Transverse colon (tissue), 4 donors: ENCODE results near the gene NDUFV1. TPM values are rescaled to one million over a fixed set of nuclear protein-coding genes. Genes with fewer than 3 reads are reported as not detected.
"Not testable (repeated sequence)": the region's sequence is repeated elsewhere in the genome, so short reads cannot be mapped to it uniquely, and the experiment has no call there.

ENCODE experiments used
- DNase-seq: peaks from one replicate; pipeline ENCODE4 v3.0.0-alpha.2; 2019
- H3K27ac ChIP-seq, 4 donors: fragments of 200-600 bp; sonication (generic); 2 replicates each; pipeline ENCODE4 v1.5.1; 2016 to 2018; ENCODE audit warnings: inconsistent platforms in 4 of 4
- H3K27me3 ChIP-seq: fragments of 200-600 bp; sonication (generic); 2 replicates; pipeline ENCODE4 v1.5.1; 2017; ENCODE audit warnings: inconsistent platforms
- H3K36me3 ChIP-seq, 4 donors: fragments of 200-600 bp; sonication (generic); 2 replicates each; pipeline ENCODE4 v1.5.1; 2017 to 2019; ENCODE audit warnings: inconsistent platforms in 4 of 4
- H3K4me1 ChIP-seq, 4 donors: fragments of 200-600 bp; sonication (generic); 2 replicates each; pipeline ENCODE4 v1.5.1; 2017 to 2020; ENCODE audit warnings: inconsistent platforms in 4 of 4
- H3K4me3 ChIP-seq, 4 donors: fragments of 200-600 bp; sonication (generic); 1 replicate in 1 of 4; 2 replicates in 3 of 4; pipeline versions ENCODE4 v1.5.1 to v1.6.1; 2017 to 2019; ENCODE audit warnings: inconsistent platforms in 4 of 4
- H3K9me3 ChIP-seq, 2 donors: fragments of 200-600 bp; sonication (generic); 2 replicates each; pipeline ENCODE4 v1.5.1; 2017 to 2019; ENCODE audit warnings: inconsistent platforms in 2 of 2
- CTCF ChIP-seq, 5 experiments: fragments of 200-600 bp in 3 of 5; fragments of 450-650 bp in 2 of 5; sonication (generic) in 3 of 5; IDR thresholded peaks; 1 replicate in 2 of 5; 2 replicates in 3 of 5; pipeline ENCODE4 v1.5.1; 2016 to 2017; ENCODE audit warnings: antibody characterized with exemption in 5 of 5, inconsistent platforms in 3 of 5, mild to moderate bottlenecking in 2 of 5, moderate library complexity in 1 of 5
- EP300 ChIP-seq: sonication (generic); formaldehyde crosslinking; IDR thresholded peaks from one replicate; pipeline ENCODE4 v1.6.1; 2017; ENCODE audit warnings: antibody characterized with exemption, low read depth
- POLR2A ChIP-seq: fragments of 450-650 bp; IDR thresholded peaks from one replicate; pipeline ENCODE4 v1.6.1; 2016; ENCODE audit warnings: antibody characterized with exemption, mild to moderate bottlenecking, moderate library complexity
- POLR2AphosphoS5 ChIP-seq, 3 donors: sonication (generic); formaldehyde crosslinking; IDR thresholded peaks; one replicate each; pipeline ENCODE4 v1.6.1; 2016; ENCODE audit warnings: antibody characterized with exemption in 3 of 3
- WGBS, 2 donors: methylation state at CpG; one replicate each; pipeline ENCODE4 v1.1.5; 2018; ENCODE audit warnings: low coverage in 1 of 2; 5-methylcytosine and 5-hydroxymethylcytosine counted together
- in situ Hi-C, 4 donors: fragments of 200-750 bp; cut with MboI; loops; one replicate each; pipeline versions ENCODE4 v1.15.0 to v1.15.1; 2017; ENCODE audit warnings: low sequenced_read_pairs in 3 of 4, low pct_ligation_motif_present in 1 of 4, low pct_unique_long_range_greater_than_20kb in 1 of 4
- intact Hi-C: fragments of 100-400 bp; cut with DNase I; formaldehyde crosslinking; loops from one replicate; pipeline ENCODE4 v1.15.1; 2023; ENCODE audit warnings: low total_unique reads
- total RNA-seq, 4 donors: library from RNA; depleted of rRNA; stranded (reverse); fragments of >200 nt; gene quantifications; one replicate each; pipeline ENCODE4 v1.1.0, GENCODE V29; 2016

NDUFV1 gene
- total RNA-seq, 4 donors from 2014 or later: 421 to 762 (median 554) TPM

DNA sequence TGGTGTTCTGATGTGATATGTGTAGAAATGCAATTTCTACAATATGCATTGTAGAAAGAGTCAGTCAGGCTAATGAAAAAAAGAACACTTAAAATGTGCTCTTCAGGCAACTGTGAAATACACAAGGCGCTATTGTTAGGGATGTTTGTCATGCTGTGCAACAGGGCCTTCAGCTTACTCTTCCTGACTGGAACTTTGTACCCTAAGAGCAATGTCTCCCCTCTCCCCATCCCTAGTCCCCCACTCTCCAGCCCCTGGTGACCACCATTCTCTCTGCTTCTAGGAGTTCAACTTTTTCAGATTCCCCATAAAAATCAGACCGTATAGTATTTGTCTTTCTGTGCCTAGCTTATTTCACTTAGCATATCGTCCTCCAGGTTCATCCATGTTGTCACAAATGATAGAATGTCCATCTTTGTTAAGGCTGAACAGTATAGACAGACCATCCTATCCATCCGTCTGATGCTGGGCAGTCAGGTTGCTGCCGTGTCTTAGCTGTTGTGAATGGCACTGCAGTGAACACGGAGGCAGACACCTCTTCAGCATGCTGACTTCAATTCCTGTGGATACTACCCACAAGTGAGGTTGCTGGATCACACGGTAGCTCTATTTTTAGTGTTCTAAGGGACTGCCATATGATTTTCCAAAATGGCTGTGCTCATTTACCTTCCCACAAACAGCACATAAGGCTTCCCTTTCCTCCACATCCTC, 10.7 kb downstream of the NDUFV1 start:
- no peaks in the 10 kb centered on the region for H3K36me3 ChIP-seq
- in situ Hi-C loops (no loop called here), intact Hi-C loops (no loop called here)
- WGBS, 2 donors: 77 to 79% methylated on average over 4 to 7 of the region's 7 CpGs
- H3K27ac ChIP-seq: no peak overlapping the region
- TF ChIP-seq CTCF (IDR thresholded peaks at IDR 0.05) (no peak), POLR2A (no peak), EP300 (no peak), POLR2AphosphoS5 (IDR thresholded peaks at IDR 0.05) (no peak)
- H3K9me3 ChIP-seq: no peaks in the 10 kb centered on the region
- H3K4me1 ChIP-seq: peaks cover 6 to 13% (median 12%) of the 10 kb centered on the region in 4 donors
- H3K4me3 ChIP-seq: no peak overlapping the region
- H3K27me3 ChIP-seq: peaks cover 15% of the 10 kb centered on the region
- no peak for DNase-seq

DNA sequence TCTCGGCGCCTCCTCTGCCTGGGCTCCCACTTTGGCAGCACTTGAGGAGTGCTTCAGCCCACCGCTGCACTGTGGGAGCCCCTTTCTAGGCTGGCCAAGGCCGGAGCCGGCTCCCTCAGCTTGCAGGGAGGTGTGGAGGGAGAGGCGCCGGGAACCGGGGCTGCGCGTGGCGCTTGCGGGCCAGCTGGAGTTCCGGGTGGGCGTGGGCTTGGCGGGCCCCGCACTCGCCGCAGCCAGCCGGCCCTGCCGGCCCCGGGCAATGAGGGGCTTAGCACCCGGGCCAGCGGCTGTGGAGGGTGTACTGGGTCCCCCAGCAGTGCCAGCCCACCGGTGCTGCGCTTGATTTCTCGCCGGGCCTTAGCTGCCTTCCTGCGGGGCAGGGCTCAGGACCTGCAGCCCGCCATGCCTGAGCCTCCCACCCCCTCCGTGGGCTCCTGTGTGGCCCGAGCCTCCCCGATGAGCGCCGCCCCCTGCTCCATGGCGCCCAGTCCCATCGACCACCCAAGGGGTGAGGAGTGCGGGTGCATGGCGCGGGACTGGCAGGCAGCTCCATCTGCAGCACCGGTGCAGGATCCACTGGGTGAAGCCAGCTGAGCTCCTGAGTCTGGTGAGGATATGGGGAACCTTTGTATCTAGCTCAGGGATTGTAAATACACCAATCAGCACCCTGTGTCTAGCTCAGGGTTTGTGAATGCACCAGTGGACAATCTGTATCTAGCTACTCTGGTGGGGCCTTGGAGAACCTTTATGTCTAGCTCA, 12.3 kb downstream of the NDUFV1 start:
- in situ Hi-C loops, intact Hi-C loops, H3K4me1 ChIP-seq, DNase-seq, H3K27ac ChIP-seq, H3K9me3 ChIP-seq, H3K36me3 ChIP-seq, H3K4me3 ChIP-seq: not testable (repeated sequence)
- 98% methylated on average over 22 of the region's 40 CpGs; no CpG with 5 or more reads in 1 of the 2 donors for WGBS, 2 donors
- H3K27me3 ChIP-seq: peaks cover 15% of the 10 kb centered on the region

GRCh38 chr11:67619683-67620618, 13.2 kb downstream of the NDUFV1 start:
- in situ Hi-C loops, H3K27ac ChIP-seq, intact Hi-C loops, H3K36me3 ChIP-seq, H3K4me3 ChIP-seq, DNase-seq, H3K9me3 ChIP-seq, H3K4me1 ChIP-seq: not testable (repeated sequence)
- H3K27me3 ChIP-seq: peaks cover 13% of the 10 kb centered on the region
- WGBS, 2 donors: 87 to 91% methylated on average over 14 to 33 of the region's 33 CpGs

DNA sequence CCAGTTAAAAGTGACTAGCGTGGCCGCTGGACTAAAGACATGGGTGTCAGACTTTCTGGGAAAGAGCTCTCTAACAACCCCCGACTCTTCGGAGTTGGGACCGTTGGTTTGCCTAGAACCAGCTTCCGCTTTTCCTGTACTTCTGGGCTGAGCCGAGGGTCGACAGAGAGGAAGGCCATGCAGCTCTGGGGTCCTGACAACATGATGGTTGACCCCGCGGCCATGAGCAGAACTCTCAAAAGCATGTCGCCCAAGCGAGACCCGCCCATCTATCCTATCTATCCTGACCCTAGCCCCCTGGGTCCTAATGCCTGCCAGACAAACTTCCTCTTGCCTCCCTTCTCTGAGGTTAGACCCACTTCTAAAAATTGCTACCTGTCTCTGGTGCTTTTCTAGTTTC, 13.9 kb downstream of the NDUFV1 start:
- H3K27me3 ChIP-seq, H3K36me3 ChIP-seq, H3K27ac ChIP-seq, intact Hi-C loops, in situ Hi-C loops, H3K9me3 ChIP-seq, DNase-seq, H3K4me3 ChIP-seq, H3K4me1 ChIP-seq: not testable (repeated sequence)
- WGBS, 2 donors: 82% methylated on average over 13 of the region's 13 CpGs; no CpG with 5 or more reads in 1 of the 2 donors

GRCh38 chr11:67621928-67622327, 15.2 kb downstream of the NDUFV1 start:
- H3K4me1 ChIP-seq, H3K4me3 ChIP-seq, intact Hi-C loops, H3K27me3 ChIP-seq, H3K36me3 ChIP-seq, H3K27ac ChIP-seq, in situ Hi-C loops, DNase-seq, H3K9me3 ChIP-seq: not testable (repeated sequence)
- 87% methylated on average over 3 of the region's 3 CpGs; no CpG with 5 or more reads in 1 of the 2 donors for WGBS, 2 donors

DNA sequence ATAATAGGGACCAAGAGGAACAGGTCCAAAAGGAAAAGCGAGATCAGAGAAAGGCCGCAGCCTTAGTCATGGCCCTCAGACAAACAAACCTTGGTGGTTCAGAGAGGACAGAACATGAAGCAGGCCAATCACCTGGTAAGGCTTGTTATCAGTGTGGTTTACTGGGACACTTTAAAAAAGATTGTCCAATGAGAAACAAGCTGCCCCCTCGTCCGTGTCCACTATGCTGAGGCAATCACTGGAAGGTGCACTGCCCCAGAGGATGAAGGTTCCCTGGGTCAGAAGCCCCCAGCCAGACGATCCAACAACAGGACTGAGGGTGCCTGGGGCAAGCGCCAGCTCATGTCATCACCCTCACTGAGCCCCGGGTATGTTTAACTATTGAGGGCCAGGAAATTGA, 16.2 kb downstream of the NDUFV1 start:
- H3K9me3 ChIP-seq, intact Hi-C loops, H3K4me3 ChIP-seq, H3K36me3 ChIP-seq, H3K27ac ChIP-seq, H3K4me1 ChIP-seq, in situ Hi-C loops, DNase-seq, H3K27me3 ChIP-seq: not testable (repeated sequence)
- 69% methylated on average over 7 of the region's 7 CpGs; no CpG with 5 or more reads in 1 of the 2 donors for WGBS, 2 donors

- H3K27me3 ChIP-seq, intact Hi-C loops, in situ Hi-C loops, H3K4me1 ChIP-seq, H3K4me3 ChIP-seq, DNase-seq, H3K36me3 ChIP-seq, H3K27ac ChIP-seq, H3K9me3 ChIP-seq: not testable (repeated sequence)
- 100% methylated on average over 1 of the region's 1 CpG; no CpG with 5 or more reads in 1 of the 2 donors for WGBS, 2 donors
These were observed 17.1 kb downstream of the NDUFV1 start for GRCh38 chr11:67623795-67624194.

- H3K4me1 ChIP-seq: peaks cover 6 to 22% (median 16%) of the 10 kb centered on the region in 4 donors
- in situ Hi-C loops: loop anchor here in 1 of 4 donors (5.0 kb wide), 1 partner anchor 36 kb away; no protein-coding TSS in a partner anchor
- DNase-seq, H3K9me3 ChIP-seq, H3K27ac ChIP-seq, H3K36me3 ChIP-seq, H3K27me3 ChIP-seq, H3K4me3 ChIP-seq, intact Hi-C loops: not testable (repeated sequence)
- 93 to 100% methylated on average over 3 to 10 of the region's 10 CpGs for WGBS, 2 donors
These were observed 19.5 kb downstream of the NDUFV1 start for GRCh38 chr11:67626131-67626833.
